Astrocyte of the cerebellum (primary cell): ENCODE results near the gene EML1.

Experiments used
- DNase-seq: peaks from one replicate; pipeline ENCODE4 v3.0.0-alpha.2; 2011; ENCODE audit warnings: low read depth
- H3K4me3 ChIP-seq: 2 replicates; pipeline ENCODE4 v1.5.1; 2011; ENCODE audit warnings: mild to moderate bottlenecking, low read depth, low read length, moderate library complexity
- CTCF ChIP-seq: IDR thresholded peaks from 2 replicates; pipeline ENCODE4 v1.5.1; 2012; ENCODE audit warnings: low read length, low read depth, moderate library complexity, mild to moderate bottlenecking; ENCODE audit errors: missing control alignments
- in situ Hi-C: cut with HindIII; loops from 2 replicates; pipeline ENCODE4 v1.10.0; 2017; ENCODE audit warnings: low sequenced_read_pairs

EML1 gene

GRCh38 chr14:99915305-99916090 lies 122.3 kb downstream of the EML1 start:
- H3K4me3 ChIP-seq, result no peak overlapping the region
- no peak for TF ChIP-seq CTCF
- in situ Hi-C loops, result loop anchor here (5.0 kb wide), 1 partner anchor 83 kb away; no protein-coding TSS in a partner anchor
- DNase-seq, result no peak

GRCh38 chr14:99916091-99916383 lies 122.8 kb downstream of the EML1 start:
- TF ChIP-seq CTCF, result no peak
- DNase-seq, result no peak
- in situ Hi-C loops, result loop anchor here (5.0 kb wide), 1 partner anchor 84 kb away; no protein-coding TSS in a partner anchor

GRCh38 chr14:99918781-99919180 lies 125.6 kb downstream of the EML1 start:
- DNase-seq, result no peak
- no peak for TF ChIP-seq CTCF
- in situ Hi-C loops, result loop anchor here (5.0 kb wide), 1 partner anchor 86 kb away; no protein-coding TSS in a partner anchor
- no peak overlapping the region for H3K4me3 ChIP-seq

More at GRCh38 chr14:99916091-99916383, 122.8 kb downstream of the EML1 start:
- H3K4me3 ChIP-seq, result no peak overlapping the region

- no peak for DNase-seq
- H3K4me3 ChIP-seq, result no peak overlapping the region
- no peak for TF ChIP-seq CTCF
- in situ Hi-C loops, result no loop called here
Measured at GRCh38 chr14:99921425-99921824, 128.2 kb downstream of the EML1 start.

GRCh38 chr14:99924379-99924778 lies 131.2 kb downstream of the EML1 start:
- in situ Hi-C loops, result no loop called here
- H3K4me3 ChIP-seq, result no peak overlapping the region
- DNase-seq, result no peak
- no peak for TF ChIP-seq CTCF

- in situ Hi-C loops, result no loop called here
Measured at GRCh38 chr14:99925471-99925870, 132.3 kb downstream of the EML1 start.

More at GRCh38 chr14:99925471-99925870, 132.3 kb downstream of the EML1 start:
- no peak for TF ChIP-seq CTCF
- no peak overlapping the region for H3K4me3 ChIP-seq
- no peak for DNase-seq
